Measurements from ENCODE around the gene PELI3.
"Not testable (repeated sequence)": the region's sequence is repeated elsewhere in the genome, so short reads cannot be mapped to it uniquely, and the experiment has no call there.

PELI3 gene, protein sequence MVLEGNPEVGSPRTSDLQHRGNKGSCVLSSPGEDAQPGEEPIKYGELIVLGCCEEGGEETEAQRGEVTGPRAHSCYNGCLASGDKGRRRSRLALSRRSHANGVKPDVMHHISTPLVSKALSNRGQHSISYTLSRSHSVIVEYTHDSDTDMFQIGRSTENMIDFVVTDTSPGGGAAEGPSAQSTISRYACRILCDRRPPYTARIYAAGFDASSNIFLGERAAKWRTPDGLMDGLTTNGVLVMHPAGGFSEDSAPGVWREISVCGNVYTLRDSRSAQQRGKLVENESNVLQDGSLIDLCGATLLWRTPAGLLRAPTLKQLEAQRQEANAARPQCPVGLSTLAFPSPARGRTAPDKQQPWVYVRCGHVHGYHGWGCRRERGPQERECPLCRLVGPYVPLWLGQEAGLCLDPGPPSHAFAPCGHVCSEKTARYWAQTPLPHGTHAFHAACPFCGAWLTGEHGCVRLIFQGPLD

DNA sequence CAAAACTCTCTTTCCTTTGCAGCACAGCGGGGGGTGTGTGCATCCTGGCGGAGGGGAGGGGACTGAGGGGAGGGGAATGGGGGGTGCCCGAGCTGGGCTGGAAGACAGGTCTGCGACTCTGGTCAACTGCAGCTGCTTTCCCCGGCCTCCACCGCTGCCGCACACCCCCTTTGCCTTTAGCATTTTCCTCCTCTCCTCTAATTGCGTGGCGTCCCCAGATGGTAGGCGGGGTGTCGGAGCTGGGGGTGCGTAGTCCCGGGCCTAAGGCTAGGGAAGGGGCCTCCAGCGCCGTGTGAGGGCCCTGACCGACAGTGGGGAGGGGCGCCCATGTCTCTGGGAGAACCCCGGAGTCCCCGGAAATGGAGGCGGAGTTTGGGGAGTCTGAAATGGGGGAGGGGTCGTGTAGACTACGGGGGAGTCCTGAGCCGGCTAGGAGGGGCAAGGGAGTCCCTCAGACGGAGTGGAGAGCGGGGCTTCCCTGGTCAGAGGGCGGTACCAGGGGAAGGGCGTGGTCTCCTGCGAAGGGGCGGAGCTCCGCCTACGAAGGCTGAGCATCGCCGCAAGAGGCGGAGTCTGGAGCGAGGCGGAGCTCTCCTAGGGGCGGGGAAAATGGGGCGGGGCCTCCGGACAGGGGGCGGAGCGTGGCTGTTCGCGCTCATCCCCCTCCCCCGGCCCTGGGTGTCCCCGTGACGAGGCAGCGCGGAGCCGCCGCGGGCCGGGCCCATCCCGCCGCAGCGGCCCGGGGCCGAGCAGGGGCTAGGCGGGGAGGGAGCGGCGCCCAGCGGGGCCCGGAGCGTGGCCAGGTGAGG lies at the start of gene PELI3:
TSS of gene PELI3 (plus strand) at position 681 of the 809 bp plus-strand sequence. CDS start 1,224 bp downstream, outside the sequence.
- DNase-seq = peak; percentile 94

DNA sequence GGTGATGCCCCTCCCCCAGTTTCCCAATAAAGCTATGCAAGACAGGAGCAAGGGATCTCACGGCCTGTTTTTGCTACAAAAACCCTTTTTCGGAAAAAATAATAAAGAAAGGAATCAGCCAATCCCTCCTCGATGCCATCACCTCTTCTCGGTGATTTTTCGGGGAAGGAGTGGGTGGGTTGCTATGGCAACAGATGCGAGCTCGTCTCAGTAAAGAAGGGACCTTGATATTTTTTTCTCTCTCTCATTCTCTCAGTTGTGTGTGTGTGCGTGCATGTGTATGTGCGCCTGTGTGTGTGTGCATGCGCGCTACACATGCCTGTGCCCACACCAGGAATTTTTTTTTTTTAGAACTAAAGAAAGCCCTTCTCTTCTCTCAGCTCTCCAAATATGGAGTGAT lies 49.7 kb upstream of the PELI3 start:
- DNase-seq = no peak

DNA sequence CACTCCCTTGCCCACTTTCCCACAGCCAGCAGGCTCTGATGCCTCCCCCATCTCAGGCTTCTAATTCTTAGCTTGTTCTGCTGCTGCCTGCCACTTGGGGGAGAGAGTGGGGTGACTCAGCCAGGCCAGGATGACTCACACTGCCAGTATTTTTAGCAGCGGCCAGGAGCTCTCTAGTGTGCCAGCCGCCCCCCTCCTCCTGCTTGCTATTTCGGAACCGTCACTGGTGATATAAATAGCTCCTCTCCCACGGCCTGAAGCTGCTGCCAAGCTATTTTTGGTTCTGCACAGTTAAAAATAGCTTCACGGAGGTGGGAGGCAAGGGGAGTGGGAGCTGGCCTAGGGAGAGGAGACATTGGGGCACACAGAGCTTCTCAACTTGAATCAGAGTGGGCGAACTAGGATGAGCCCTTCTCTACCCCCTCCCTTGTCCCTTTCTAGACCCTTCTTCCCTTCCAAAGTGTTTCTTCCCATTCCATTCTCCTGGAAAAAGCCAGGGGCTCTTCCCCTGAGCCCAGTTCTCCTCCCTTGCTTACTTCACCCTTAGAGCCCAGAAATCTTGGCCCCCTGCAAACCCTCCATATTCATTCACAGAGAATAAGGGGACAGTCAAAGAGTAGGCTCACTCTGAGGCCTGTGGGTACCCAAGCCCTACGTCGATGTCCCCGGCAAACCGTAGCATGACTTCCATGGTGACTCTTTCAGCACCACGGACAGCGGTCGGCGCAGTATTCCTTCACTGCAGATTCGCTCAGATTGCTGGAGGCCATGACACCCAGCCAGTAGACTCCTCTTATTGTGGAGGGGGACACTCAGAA lies 48.3 kb upstream of the PELI3 start:
- peak; percentile 30 for DNase-seq

DNA sequence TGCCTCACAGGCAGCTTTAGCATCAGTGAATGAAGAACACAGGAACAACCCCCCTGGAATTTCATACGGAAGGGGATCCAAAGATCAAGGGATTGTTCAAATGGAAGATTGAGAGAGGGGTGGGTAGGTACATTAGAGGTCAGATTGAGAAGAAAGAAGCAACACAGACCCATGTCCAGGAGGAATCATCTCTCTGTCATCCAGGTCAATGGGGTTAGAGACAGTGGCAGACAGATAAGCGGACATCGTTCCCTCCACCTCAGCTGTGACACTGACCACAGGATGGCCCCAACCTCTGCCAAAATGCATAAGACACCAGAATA lies 47.8 kb upstream of the PELI3 start:
- no peak for DNase-seq

DNA sequence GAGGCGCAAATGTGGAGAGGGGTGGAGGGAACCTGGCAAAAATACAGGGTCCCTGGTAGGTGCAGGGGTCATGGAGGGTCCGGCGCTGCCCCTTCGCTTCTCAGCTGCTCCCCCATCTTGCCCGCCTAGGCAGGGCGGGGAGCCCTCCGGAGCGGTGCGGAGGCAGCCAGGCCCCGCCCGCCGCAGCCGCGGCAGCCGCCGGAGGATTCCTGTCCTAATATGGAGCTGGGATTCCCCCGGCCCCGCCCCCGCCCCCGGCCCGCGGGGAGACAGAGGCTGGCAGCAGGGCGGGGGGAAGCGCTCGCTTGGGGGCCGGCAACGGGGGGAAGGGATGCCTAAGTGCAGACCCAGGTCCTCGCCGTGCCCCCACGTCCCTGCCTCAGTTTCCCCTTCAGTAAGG lies 46.9 kb upstream of the PELI3 start:
- no peak for DNase-seq

DNA sequence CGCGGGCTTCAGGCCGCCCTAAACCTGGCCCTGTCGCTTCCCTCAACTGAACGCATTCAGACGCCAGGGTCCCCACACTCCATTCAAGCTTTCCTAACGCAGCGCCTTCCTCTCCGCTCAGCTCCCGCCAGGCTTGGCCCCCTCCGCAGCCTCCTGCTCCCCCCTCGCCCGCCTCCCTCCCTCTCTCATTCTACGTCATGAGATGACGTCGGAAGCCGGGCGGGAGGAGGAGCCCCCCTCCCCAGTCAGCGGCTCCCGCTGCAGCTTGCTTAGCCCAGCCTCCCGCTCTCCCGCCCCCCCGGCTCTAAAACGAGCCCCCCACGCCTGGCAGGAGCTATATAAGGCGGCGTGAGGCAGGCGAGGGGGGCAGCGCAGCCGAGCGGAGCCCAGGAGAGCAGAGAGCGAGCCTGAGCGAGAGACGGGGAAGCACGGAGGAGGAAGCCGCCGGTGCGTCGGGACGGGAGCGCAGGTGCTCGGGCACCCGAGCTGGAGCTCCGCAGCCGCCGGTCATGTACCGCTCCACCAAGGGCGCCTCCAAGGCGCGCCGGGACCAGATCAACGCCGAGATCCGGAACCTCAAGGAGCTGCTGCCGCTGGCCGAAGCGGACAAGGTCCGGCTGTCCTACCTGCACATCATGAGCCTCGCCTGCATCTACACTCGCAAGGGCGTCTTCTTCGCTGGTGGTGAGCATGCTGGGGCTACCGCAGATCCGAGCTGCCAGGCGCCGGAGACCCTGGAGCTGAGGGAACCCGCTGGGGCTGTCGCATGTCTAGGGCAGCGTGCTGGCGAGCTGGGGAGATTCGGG lies 45.8 kb upstream of the PELI3 start, which contains the start of gene NPAS4:
TSS of gene NPAS4 (plus strand) at position 365 of the 806 bp plus-strand sequence. CDS start at position 510, 145 bp downstream.
- DNase-seq = no peak

DNA sequence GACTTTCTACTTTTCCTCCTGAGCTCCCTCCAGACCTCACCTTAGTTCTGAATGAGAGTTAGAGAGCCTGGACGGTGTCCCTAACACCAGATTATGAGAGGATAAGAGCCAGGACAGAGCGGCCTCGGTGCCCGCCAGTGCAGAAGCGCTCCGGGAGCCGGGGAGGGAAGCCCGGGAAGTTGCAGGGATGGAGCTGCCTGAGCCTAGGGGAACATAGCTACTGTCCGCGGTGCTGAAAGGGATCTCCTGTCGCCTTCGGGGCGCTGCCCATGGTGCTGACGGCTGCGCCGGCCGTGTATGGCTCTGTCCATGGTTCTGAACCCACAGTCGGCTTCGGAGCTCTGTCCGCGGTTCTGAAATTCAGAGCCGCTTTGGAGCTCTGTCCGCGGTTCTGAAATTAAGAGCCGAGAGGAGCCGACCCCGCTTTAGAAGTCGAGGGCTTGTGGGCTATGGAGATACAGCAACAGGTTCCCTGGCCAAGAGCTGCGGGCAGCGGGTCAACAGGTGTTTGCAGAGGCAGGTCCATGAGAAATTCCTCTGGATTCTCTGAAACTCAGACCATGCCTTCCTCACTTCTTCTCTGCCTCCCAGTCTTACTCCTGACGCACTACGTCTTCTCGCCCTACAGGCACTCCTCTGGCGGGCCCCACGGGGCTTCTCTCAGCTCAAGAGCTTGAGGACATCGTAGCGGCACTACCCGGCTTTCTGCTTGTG lies 45.1 kb upstream of the PELI3 start:
- DNase-seq = peak; percentile 76

DNA sequence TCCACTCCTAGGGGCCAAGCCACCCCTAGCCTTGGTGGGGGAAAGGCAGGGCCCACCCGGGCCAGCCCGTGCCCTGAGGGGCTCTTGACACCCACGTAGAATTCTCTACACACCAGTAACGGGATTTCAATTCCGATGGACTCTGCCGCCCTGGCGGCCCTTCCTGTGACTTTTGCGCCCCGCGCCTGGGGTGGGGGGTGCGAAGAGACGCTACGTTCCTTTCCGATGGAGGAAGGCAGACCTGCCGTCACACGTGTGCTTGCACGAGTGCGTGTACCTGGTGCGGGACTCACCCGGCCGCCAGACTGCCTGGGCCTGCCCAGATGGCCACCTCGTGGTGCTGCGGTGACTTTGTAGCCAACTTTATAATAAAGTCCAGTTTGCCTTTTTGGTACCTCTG lies 40.4 kb upstream of the PELI3 start:
- no peak for DNase-seq

DNA sequence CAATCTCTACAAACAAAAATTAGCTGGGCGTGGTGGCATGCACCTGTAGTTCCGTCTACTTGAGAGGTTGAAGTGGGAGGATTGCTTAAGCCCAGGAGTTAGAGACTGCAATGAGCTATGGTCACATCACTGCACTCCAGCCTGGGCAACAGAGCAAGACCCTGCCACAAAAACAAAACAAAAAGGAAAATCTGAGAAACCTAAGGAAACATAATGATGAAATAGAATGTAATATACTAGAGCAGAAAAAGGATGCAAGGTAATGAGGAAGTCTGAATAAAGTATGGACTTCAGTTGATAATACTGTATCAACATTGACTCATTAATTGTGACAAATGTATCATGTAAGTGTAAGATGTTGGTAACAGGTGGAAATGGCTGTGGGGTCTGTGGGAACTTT lies 37.8 kb upstream of the PELI3 start:
- DNase-seq = no peak

DNA sequence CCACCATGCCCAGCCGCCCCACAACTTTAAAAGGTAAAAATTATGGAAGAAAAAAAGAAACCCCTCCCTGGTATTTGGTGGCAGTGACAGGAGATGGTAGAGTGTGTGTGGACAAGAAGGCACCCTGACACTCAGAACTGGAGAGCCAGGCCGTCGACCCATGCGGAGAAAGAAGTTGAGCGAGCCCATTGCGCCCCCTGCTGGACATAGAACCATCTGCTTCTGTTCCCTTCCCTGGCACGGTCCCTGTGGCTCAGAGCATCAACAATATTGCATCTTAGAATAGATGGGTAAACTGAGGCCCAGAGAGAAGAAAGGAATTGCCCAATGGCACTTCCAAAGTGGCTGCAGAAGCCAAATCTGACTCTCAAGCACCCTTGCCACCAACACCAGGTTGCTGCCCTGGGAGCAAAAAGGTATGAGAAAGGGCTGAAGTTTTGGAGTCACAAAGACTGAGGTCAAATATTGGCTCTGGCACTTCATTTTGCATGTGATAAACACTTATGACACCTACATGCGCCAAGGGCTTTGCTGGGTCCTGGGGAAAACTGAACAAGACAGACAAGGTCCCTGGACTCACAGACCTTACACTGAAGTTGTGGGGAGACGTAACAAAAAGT lies 36.6 kb upstream of the PELI3 start:
- DNase-seq = peak; percentile 56

DNA sequence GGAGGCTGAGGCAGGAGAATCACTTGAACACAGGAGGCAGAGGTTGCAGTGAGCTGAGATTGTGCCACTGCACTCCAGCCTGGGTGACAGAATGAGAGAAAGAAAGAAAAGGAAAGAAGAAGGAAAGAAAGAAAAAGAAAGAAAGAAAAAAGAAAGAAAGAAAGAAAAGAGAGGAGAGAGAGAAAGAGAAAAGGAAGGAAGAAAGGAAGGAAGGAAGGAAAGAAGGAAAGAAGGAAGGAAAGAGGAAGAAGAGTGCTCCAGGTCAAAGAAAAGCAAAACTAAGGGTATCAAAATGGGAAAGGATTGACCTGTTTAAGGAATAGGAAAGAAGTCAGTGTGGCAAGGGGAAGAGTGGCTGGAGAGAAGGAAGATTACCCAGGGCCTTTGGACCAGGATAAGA lies 35.4 kb upstream of the PELI3 start:
- DNase-seq = not testable (repeated sequence)

DNA sequence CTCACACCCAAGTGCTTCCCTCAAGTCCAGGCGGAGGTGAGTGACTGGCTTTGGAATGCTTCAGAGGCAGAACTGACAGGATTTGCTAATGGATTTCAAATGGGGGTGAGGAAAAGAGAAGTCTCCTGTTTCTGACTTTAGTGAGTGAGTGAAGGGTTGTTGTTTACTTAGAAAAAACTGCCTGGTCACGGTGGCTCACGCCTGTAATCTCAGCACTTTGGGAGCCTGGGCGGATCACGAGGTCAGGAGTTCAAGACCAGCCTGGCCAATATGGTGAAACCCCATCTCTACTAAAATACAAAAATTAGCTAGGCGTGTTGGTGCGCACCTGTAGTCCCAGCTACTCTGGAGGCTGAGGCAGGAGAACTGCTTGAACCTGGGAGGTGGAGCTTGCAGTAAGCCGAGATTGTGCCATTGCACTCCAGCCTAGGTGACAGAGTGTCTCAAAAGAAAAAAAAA lies 34.8 kb upstream of the PELI3 start:
- DNase-seq = not testable (repeated sequence)

DNA sequence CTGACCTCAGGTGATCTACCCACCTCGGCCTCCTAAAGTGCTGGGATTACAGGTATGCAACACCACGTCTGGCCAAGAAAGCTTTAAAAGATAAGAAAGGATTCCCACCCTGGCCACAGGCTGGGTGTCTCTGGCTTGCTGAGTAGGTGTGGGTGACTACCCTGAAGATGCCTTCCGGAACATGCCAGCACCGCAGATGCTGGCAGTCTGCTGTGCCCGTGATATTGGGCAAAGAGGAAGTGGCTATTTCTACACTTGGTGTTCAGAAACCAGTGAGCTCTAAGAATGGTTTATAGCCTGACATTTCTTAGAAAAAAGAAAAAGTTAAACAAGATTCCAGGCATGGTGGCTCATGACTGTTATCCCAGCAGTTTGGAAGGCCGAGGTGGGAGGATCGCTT lies 34.1 kb upstream of the PELI3 start:
- no peak for DNase-seq

DNA sequence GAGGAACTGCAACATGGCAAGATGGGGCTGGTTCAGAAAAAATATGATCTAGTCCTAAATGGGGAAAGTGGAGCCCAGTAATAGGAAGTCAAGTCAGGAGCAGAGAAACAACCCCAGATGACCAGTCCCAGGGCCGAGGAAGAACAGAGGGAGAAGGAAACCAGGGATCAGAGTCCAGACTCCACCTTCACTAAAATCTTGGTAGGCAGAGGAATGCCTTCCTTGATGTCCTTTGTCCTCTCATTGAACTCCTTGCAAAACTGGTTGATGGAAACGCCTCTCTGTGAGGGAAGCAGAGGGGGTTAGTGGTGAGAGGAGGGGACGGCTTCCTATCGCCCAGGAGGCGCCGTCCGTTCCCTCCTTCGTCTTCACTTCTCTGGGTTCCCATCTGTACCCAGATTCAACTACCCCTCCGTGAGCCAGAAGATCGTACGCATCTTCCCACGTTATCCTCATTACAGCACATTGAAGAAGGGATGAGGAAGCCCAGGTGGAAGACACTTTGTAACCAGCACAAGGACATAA lies 28.7 kb upstream of the PELI3 start:
- DNase-seq = no peak

DNA sequence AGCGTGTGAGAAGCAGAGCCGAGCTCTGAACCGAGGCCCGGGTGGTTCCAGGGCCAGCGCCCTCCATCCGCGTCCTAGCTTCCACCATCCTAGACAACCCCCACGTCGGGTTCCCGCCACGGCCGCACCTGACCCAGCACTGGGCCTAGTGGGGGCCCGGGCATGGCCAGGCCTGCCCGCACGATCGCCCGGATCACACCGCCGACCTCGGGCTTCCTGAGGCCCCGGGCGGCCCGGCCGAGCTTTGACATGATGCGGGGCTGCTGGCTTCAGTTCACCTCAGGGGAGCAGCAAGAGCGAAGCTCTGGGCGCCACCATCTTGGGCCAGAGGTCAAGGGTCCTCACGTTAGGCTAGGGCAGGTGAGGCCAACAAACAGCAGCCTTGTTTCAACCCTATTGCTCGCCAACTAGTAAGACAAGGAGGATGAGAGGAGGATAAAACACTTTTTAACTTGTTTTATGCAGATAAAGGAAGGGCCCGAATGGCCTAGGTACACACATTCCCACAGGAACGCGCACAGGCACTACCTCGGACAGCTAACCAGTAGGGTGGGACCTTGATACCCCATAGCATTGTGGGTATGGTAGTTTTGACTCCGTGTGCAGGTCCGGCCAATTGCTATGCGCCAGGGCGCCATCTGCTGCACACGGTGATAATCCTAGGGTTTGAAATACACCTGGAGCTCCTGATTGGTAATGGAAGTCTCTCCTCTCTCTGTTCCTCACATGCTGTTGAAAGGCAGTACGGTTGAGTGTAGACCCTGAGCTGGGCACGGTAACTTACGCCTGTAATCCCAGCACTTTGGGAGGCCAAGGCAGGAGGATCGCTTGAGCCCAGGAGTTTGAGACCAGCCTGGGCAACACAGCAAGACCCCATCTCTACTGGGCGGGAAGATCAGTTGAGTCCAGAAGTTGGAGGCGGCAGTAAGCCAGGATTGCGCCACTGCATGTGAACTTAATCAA lies 27.9 kb upstream of the PELI3 start, which contains the start of gene MRPL11:
TSS of gene MRPL11 (minus strand) at position 345 of the 963 bp plus-strand sequence. CDS start at position 251, 94 bp downstream.
- DNase-seq = peak; percentile 86

DNA sequence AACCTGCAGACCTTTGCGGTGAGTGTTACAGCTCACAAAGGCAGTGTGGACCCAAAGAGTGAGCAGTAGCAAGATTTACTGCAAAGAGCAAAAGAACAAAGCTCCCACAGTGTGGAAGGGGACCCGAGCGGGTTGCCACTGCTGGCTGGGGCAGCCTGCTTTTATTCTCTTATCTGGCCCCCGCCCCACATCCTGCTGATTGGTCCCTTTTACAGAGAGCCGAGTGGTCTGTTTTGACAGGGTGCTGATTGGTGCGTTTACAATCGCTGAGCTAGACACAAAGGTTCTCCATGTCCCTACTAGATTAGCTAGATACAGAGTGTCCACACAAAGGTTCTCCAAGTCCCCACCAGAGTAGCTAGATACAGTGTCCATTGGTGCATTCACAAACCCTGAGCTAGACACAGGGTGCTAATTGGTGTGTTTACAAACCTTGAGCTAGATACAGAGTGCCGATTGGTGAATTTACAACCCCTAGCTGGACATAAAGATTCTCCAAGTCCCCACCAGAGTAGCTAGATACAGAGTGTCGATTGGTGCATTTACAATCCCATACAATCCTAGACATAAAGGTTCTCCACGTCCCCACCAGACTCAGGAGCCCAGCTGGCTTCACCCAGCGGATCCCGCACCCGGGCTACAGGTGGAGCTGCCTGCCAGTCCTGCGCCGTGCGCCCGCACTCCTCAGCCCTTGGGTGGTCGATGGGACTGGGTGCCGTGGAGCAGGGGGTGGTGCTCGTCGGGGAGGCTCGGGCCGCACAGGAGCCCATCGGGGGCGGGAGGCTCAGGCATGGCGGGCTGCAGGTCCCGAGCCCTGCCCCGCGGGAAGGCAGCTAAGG lies 26.4 kb upstream of the PELI3 start:
- DNase-seq = not testable (repeated sequence)

DNA sequence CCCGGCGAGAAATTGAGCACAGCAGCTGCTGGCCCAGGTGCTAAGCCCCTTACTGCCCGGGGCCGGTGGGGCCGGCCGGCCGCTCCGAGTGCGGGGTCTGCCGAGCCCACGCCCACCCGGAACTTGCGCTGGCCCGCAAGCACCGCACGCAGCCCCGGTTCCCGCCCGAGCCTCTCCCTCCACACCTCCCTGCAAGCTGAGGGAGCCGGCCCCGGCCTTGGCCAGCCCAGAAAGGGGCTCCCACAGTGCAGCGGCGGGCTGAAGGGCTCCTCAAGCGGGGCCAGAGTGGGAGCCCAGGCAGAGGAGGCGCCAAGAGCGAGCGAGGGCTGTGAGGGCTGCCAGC lies 25.8 kb upstream of the PELI3 start:
- DNase-seq = not testable (repeated sequence)

DNA sequence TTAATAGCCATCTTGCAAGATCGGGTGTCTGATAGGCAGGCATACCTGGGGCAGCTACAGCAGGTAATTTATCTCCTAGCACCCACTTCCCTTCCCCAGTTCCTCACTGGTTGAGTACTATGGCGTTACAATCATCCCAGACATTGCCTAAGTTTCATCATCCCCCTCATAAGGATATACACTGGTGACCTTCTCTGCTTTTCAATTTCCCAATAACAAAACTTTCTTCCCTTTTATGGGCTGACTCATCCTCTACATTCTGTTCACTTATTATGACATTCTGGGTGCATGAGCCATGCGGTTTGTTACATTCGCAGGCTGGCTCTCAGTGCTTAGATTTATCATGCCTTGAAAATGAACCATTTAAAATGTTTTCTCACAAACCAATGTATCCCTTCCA lies 23.1 kb upstream of the PELI3 start:
- DNase-seq = peak; percentile 18
